H1 (cell line): ENCODE results near the gene PTPN13. TPM values are rescaled to one million over a fixed set of nuclear protein-coding genes. Genes with fewer than 3 reads are reported as not detected.

Source experiments
- BRCA1 ChIP-seq: IDR thresholded peaks from 2 replicates; pipeline ENCODE4 v1.6.1; 2012; ENCODE audit warnings: low read depth, low read length, improper control_type of control experiment
- CEBPB ChIP-seq: IDR thresholded peaks from 2 replicates; pipeline ENCODE4 v1.6.1; 2012; ENCODE audit warnings: low read depth, low read length
- JUN ChIP-seq: IDR thresholded peaks from 2 replicates; pipeline ENCODE4 v1.6.1; 2011; ENCODE audit warnings: low read depth, mild to moderate bottlenecking, improper control_type of control experiment, low read length
- KDM4A ChIP-seq: IDR thresholded peaks from one replicate; pipeline ENCODE4 v1.7.1; 2012; ENCODE audit warnings: low read depth, mild to moderate bottlenecking, moderate library complexity, low read length, inconsistent platforms; ENCODE audit not compliant: severe bottlenecking
- SRF ChIP-seq: IDR thresholded peaks from 2 replicates; pipeline ENCODE4 v1.6.1; 2011; ENCODE audit warnings: mild to moderate bottlenecking, low read depth, low read length, moderate library complexity
- polyA plus RNA-seq, 7 experiments: library from polyadenylated mRNA; depleted of rRNA in 3 of 7; stranded (reverse) in 5 of 7; unstranded in 2 of 7; fragments of >200 nt in 5 of 7; fragments of 200-250 nt in 2 of 7; gene quantifications; 1 replicate in 5 of 7; 2 replicates in 1 of 7; 4 replicates in 1 of 7; pipeline versions ENCODE4 v1.2.1 to v1.2.3, GENCODE V29; 2011 to 2013; ENCODE audit warnings: missing spikeins in 2 of 7, mixed read lengths in 2 of 7
- total RNA-seq: library from RNA; stranded (reverse); fragmentation: NEBNext Ultra II Directional; extraction: Animal tissue kit (Norgen Biotek cat#: 25700); gene quantifications from 2 replicates; pipeline ENCODE4 v1.2.1, GENCODE V29; 2021

The PTPN13 gene
- total and polyA plus RNA-seq, 2 of the 8 experiments (the other 6 are each of a cell fraction or from before 2014, with no cell fraction given): 12.7 to 57.9 TPM

DNA sequence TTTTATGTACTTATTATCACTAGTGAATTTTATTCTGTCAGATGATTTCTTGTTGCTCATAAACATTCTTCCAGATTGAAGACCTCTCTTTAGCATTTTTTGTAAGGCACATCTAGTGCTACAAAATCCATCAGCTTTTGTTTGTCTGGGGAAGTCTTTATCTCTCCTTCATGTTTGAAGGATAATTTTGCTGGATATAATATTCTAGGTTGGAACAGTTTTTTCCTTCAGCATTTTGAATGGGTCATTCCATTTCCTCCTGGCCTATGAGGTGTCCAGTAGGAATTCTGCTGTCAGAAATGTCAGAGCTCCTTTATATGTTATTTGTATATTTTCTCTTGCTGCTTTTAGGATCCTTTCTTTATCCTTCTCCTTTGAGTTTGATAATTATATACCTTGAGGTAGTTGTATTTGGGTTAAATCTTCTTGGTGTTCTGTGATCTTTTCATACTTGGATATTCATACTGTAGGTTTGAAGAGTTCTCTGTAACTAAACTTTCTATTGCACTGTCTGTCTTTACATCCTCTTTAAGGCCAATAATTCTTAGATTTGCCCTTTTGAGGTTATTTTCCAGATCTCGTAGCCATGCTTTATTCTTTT is 58.3 kb downstream of the PTPN13 start (continued):
- no peak for TF ChIP-seq KDM4A
- TF ChIP-seq SRF: no peak
- no peak for TF ChIP-seq JUN
- no peak for TF ChIP-seq CEBPB
- TF ChIP-seq BRCA1: no peak
